ENCODE measurements around the gene TRIM74. TPM values are rescaled to one million over a fixed set of nuclear protein-coding genes. Genes with fewer than 3 reads are reported as not detected.
"Not testable (repeated sequence)": the region's sequence is repeated elsewhere in the genome, so short reads cannot be mapped to it uniquely, and the experiment has no call there.

Gene TRIM74
- total RNA-seq: not detected

GRCh38 chr7:72968980-72969516 is at the start of gene TRIM74:
TRIM74 (minus strand) TSS chr7:72969466; CDS start chr7:72966157, 3,309 bp downstream.
- H3K36me3 ChIP-seq; H3K27ac ChIP-seq; H3K27me3 ChIP-seq (replicated peaks; ENCODE audit: insufficient read depth); H3K4me1 ChIP-seq (ENCODE audit: control insufficient read depth in 1 of 2, low read depth in 2 of 2); ATAC-seq (ENCODE audit: insufficient number of reproducible peaks, low FRiP score, low read depth); H3K4me3 ChIP-seq; H3K9me3 ChIP-seq; DNase-seq (ENCODE audit: low spot score): not testable (repeated sequence)

DNA sequence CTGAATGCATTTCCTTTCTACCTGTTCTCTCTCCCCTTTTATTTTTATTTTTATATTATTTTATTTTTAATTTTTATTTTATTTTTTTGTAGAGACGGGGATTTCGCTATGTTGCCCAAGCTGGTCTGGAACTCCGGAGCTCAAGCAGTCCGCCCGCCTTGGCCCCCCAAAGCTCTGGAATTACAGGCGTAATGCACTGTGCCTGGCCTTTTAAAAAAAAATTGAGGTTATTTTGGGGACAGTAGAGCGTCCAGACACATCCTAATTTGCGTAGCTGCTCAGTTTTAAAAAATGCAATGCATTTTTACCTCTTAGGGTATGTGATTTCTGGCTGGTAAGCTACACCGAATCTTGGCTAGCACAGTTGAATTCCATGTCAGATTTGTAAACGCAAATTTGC is 37.2 kb upstream of the TRIM74 start:
- H3K4me1 ChIP-seq (ENCODE audit: control insufficient read depth in 1 of 2, low read depth in 2 of 2); DNase-seq (ENCODE audit: low spot score); H3K27me3 ChIP-seq (replicated peaks; ENCODE audit: insufficient read depth); H3K36me3 ChIP-seq; ATAC-seq (ENCODE audit: insufficient number of reproducible peaks, low FRiP score, low read depth); H3K9me3 ChIP-seq: not testable (repeated sequence)
- Histone ChIP-seq H3K4me3 (peak overlapping the region; percentile 59), H3K27ac (peak overlapping the region in 1 of 2 donors; percentile 63)

- DNase-seq (ENCODE audit: low spot score) (peak; percentile 32), ATAC-seq (ENCODE audit: insufficient number of reproducible peaks, low FRiP score, low read depth) (peak; percentile 98)
- Histone ChIP-seq H3K27ac (peak overlapping the region; percentile 74 to 83), H3K4me3 (peak overlapping the region; percentile 76)
- not testable (repeated sequence) for H3K4me1 ChIP-seq (ENCODE audit: control insufficient read depth in 1 of 2, low read depth in 2 of 2); H3K36me3 ChIP-seq; H3K27me3 ChIP-seq (replicated peaks; ENCODE audit: insufficient read depth); H3K9me3 ChIP-seq
Measured at GRCh38 chr7:73005693-73006447, 36.6 kb upstream of the TRIM74 start.

GRCh38 chr7:73005356-73005692 is 36.1 kb upstream of the TRIM74 start:
- H3K4me1 ChIP-seq (ENCODE audit: control insufficient read depth in 1 of 2, low read depth in 2 of 2); H3K27me3 ChIP-seq (replicated peaks; ENCODE audit: insufficient read depth); DNase-seq (ENCODE audit: low spot score); H3K9me3 ChIP-seq; H3K36me3 ChIP-seq: not testable (repeated sequence)
- peak; percentile 85 for ATAC-seq (ENCODE audit: insufficient number of reproducible peaks, low FRiP score, low read depth)
- Histone ChIP-seq H3K4me3 (peak overlapping the region; percentile 76), H3K27ac (peak overlapping the region; percentile 74 to 83)

DNA sequence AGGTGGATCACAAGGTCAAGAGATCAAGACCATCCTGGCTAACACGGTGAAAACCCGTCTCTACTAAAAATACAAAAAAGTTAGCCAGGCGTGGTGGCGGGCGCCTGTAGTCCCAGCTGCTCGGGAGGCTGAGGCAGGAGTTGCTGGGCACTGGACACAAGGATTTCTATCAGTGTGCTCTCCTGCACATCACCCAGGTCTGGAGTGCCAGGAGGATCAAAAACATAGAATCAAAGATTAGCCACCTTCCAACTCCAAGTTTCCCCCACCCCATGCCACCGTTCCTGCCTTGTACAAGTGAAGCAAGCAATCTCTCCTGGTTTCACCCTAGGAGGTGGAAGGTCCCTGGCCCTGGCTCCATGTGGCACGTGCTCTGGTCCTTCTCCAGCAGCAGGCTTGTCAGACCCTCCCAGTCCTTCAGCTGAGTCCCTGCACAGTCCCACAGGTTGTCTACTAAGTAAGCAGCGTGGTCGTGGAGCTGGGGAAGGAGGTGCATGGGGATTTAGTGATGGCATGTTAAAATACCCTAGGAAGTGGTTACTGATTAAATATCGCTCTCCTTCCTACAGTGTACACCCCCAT is 28.7 kb upstream of the TRIM74 start:
- DNase-seq (ENCODE audit: low spot score); H3K27ac ChIP-seq; ATAC-seq (ENCODE audit: insufficient number of reproducible peaks, low FRiP score, low read depth); H3K4me1 ChIP-seq (ENCODE audit: control insufficient read depth in 1 of 2, low read depth in 2 of 2); H3K9me3 ChIP-seq; H3K36me3 ChIP-seq; H3K4me3 ChIP-seq; H3K27me3 ChIP-seq (replicated peaks; ENCODE audit: insufficient read depth): not testable (repeated sequence)

DNA sequence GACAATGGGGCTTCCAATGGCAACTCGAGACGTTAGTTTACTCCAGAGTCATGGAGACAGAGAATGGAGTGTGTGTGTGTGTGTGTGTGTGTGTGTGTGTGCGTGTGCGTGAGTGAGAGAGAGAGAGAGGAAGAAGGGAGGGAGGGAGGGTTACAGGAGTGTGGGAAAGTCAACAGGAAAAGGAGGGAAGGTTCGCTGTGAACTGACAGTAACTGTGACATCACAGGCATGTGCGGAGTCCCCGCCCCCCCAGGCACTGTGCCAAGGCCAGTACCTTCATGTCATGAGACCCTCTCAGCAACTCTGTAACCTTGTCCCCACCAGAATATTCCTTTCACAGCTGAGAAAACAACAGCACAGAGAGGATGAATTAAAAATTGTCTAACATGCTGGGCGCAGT is 28.2 kb upstream of the TRIM74 start:
- not testable (repeated sequence) for H3K36me3 ChIP-seq; H3K4me1 ChIP-seq (ENCODE audit: control insufficient read depth in 1 of 2, low read depth in 2 of 2); H3K27ac ChIP-seq; H3K9me3 ChIP-seq; DNase-seq (ENCODE audit: low spot score); ATAC-seq (ENCODE audit: insufficient number of reproducible peaks, low FRiP score, low read depth); H3K4me3 ChIP-seq; H3K27me3 ChIP-seq (replicated peaks; ENCODE audit: insufficient read depth)

DNA sequence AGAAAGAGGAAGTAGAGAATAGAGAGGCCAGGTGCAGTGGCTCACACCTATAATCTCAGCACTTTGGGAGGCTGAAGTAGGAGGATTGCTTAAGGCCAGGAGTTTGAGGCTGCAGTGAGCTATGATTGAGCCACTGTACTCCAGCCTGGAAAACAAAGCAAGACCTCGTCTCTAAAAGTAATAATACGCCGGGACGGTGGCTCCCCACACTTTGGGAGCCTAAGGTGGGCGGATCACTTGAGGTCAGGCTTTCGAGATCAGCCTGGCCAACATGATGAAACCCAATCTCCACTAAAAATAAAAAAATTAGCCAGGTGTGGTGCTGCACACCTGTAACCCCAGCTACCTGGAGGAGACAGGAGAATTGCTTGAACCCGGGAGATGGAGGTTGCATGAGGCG is 26.2 kb upstream of the TRIM74 start:
- not testable (repeated sequence) for ATAC-seq (ENCODE audit: insufficient number of reproducible peaks, low FRiP score, low read depth); DNase-seq (ENCODE audit: low spot score); H3K4me3 ChIP-seq; H3K36me3 ChIP-seq; H3K27me3 ChIP-seq (replicated peaks; ENCODE audit: insufficient read depth); H3K27ac ChIP-seq; H3K9me3 ChIP-seq; H3K4me1 ChIP-seq (ENCODE audit: control insufficient read depth in 1 of 2, low read depth in 2 of 2)

DNA sequence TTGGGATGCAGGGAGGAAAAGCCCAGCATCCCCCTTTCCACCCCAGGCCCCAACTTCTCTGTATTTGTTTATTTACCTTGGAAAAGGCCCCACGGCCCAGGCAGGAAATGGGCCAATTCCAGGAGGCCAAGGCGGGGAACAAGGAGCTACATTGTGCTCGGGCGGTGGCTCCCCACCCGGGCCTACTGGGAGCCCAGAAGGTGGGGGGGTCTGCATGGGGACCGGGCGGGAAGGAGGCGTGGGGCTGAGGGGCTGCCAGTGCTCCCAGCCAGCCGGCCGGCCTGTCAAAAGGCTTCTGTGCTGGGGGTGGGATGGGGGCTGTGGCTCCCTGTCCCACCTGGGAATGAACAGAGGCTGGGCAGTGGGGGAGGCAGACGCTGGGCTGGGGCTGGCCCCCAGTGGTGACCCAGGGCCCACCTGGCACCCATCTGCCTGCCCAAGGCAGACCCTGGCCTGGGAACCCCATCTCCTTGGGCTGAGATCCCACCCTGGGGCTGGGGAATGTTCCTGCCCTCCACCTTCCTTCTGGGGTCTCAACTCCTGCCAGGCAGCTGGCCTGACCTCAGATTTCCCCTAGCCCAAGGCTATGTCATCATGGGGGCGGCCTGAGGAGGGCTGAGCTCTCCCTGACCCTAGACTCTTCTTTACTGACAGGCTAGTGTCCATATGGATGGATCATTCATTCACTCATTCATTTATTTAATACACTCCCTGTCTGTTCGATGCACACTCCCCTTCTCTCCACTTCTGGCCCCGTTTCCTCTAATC is 21.1 kb upstream of the TRIM74 start:
- not testable (repeated sequence) for H3K9me3 ChIP-seq; H3K4me3 ChIP-seq; H3K36me3 ChIP-seq; DNase-seq (ENCODE audit: low spot score); H3K4me1 ChIP-seq (ENCODE audit: control insufficient read depth in 1 of 2, low read depth in 2 of 2); H3K27me3 ChIP-seq (replicated peaks; ENCODE audit: insufficient read depth); H3K27ac ChIP-seq
- ATAC-seq (ENCODE audit: insufficient number of reproducible peaks, low FRiP score, low read depth): peak; percentile 50

DNA sequence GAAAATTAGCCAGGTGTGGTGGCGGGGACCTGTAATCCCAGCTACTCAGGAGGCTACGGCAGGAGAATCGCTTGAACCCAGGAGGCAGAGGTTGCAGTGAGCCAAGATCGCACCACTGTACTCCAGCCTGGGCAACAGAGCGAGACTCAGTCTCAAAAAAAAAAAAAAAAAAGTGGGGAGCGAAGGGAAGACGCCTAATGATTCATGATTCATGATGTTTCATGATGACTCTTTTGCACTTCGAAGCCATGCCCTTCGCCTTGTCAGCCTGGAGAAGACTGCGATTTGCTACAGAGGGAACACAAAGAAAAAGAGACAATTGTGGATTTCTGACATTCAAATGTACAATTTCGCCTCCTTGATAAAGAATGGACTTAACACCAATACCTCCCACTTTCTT is 12.8 kb upstream of the TRIM74 start:
- not testable (repeated sequence) for H3K9me3 ChIP-seq; DNase-seq (ENCODE audit: low spot score); H3K4me3 ChIP-seq; H3K27ac ChIP-seq; H3K4me1 ChIP-seq (ENCODE audit: control insufficient read depth in 1 of 2, low read depth in 2 of 2); H3K27me3 ChIP-seq (replicated peaks; ENCODE audit: insufficient read depth); H3K36me3 ChIP-seq; ATAC-seq (ENCODE audit: insufficient number of reproducible peaks, low FRiP score, low read depth)

DNA sequence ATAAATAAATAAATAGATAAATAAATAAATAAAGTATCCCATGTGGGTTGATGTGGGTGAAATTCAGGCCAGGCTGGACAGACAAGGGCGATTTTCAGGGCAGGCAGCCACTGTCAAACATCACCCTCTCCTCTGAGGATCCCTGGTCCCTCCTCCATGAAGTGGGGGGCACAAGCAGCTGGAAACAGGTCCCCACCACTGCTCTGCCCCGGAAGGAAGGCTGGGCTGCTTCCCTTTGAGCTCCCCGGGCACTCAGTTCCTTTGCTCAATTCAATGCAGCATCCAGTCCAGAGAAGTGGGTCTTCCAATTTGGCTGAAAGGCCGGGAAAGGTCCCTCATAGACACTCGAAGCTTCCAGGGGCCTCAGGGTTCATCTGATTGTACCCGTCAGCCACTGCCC is 11.1 kb upstream of the TRIM74 start:
- H3K27ac ChIP-seq; H3K27me3 ChIP-seq (replicated peaks; ENCODE audit: insufficient read depth); H3K4me3 ChIP-seq; H3K9me3 ChIP-seq; ATAC-seq (ENCODE audit: insufficient number of reproducible peaks, low FRiP score, low read depth); H3K36me3 ChIP-seq; DNase-seq (ENCODE audit: low spot score); H3K4me1 ChIP-seq (ENCODE audit: control insufficient read depth in 1 of 2, low read depth in 2 of 2): not testable (repeated sequence)

DNA sequence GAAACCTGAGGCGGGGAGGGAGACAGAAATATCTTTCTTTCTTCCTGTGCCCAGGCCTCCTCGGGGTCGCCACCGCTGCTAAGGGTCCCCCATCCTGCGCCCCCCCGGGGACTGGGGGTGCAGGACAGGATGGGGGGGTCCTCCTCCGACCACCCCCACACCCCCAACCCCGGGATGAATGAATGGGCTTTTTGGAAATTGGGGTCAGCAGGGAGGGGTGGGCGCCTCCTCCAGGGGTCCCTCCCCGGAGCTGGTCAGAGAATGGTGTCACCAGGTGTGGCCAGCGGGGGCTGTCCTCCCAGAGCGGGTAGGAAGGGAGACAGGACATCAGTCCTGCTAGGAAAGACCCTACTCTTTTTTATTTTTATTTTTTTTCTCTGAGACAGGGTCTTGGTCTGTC is 7.2 kb upstream of the TRIM74 start:
- not testable (repeated sequence) for H3K4me3 ChIP-seq; H3K4me1 ChIP-seq (ENCODE audit: control insufficient read depth in 1 of 2, low read depth in 2 of 2); H3K27ac ChIP-seq; H3K36me3 ChIP-seq; H3K9me3 ChIP-seq; DNase-seq (ENCODE audit: low spot score); H3K27me3 ChIP-seq (replicated peaks; ENCODE audit: insufficient read depth); ATAC-seq (ENCODE audit: insufficient number of reproducible peaks, low FRiP score, low read depth)

DNA sequence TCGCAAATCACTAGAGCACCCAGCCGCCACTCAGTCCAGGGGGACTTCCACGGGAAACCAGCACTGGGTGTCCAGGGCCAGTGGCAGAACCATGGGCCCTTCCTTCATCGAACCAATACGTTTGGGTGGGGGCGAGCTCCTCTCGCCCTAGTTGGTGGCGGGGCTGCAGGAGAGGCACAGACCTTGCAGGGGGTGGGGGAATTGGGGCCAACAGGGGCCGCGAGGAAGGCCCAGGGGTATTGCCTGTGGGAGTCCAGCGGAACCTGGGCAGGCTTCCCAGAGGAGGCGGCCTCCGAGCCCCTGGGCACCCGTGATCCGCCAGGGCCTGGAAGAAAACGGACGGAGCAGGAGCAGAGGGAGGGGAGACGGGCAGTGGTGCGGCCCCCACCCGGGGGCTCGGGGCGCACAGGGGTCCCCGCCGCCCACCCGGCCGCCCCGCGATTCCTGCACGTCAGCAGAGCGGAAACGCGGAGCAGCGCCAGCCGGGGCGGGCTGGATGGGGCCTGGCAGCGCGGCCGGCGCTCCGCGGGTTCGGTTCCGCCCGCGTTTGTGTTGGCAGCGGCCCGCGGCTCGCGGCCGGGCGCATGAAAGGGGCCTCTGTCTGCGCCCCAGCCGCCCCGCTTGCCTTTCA is 6.5 kb upstream of the TRIM74 start:
- not testable (repeated sequence) for H3K36me3 ChIP-seq

More for the DNA sequence above, 6.5 kb upstream of the TRIM74 start:
- not testable (repeated sequence) for DNase-seq (ENCODE audit: low spot score); H3K4me1 ChIP-seq (ENCODE audit: control insufficient read depth in 1 of 2, low read depth in 2 of 2); H3K4me3 ChIP-seq; H3K27ac ChIP-seq; H3K9me3 ChIP-seq; ATAC-seq (ENCODE audit: insufficient number of reproducible peaks, low FRiP score, low read depth); H3K27me3 ChIP-seq (replicated peaks; ENCODE audit: insufficient read depth)
